ENCODE data around the gene ABCC8. TPM values are rescaled to one million over a fixed set of nuclear protein-coding genes. Genes with fewer than 3 reads are reported as not detected.

The ABCC8 gene
- total RNA-seq, 1 experiment from 2014 or later, result 2.4 TPM

DNA sequence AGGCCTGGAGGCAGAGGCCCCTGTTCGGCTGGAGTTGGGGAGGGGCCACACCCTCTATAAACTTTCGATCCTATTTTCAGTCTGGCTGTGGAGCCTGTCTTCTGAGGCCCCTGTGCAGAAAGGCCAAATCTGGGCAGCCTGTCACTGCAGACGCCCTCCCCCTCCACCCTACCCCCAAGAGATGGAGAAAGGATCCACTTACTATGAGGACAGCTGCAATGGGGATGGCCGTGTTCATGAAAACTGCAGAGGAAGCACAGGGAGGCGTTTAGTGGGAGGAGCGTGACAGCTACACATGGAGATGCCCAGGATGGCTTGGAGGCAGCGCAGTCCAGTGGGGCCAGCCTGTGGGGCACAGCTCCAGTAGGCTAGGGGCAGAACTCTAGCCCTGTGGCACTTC, 44.6 kb downstream of the ABCC8 start:
- no peak overlapping the region for H3K27ac ChIP-seq (ENCODE audit: insufficient read length, low read depth, low read length)
- H3K4me1 ChIP-seq (ENCODE audit: insufficient read depth, low read length), result no peaks in the 10 kb centered on the region
- H4K5ac ChIP-seq (ENCODE audit: insufficient read length, low read depth, low read length), result no peak overlapping the region
- no peak overlapping the region for H2AK5ac ChIP-seq (ENCODE audit: insufficient read length, low read length)
- peaks cover 18% of the 10 kb centered on the region for H3K27me3 Mint-ChIP-seq (ENCODE audit: low read depth)
- H3T11ph ChIP-seq (ENCODE audit: low read length), result no peak overlapping the region
- H3K9me3 ChIP-seq (ENCODE audit: control insufficient read depth, low read depth, low read length), result no peaks in the 10 kb centered on the region
- TF ChIP-seq CTCF (conservative IDR thresholded peaks at IDR 0.05), result no peak
- H3K27me3 ChIP-seq (ENCODE audit: insufficient read depth, low read length), result no peaks in the 10 kb centered on the region
- H3K14ac ChIP-seq (ENCODE audit: insufficient read depth, low read length), result no peak overlapping the region
- H4K20me1 ChIP-seq (ENCODE audit: control insufficient read depth, insufficient read depth, insufficient read length), result no peaks in the 10 kb centered on the region
- H3K23me2 ChIP-seq (ENCODE audit: insufficient read length, low read depth, low read length, poor library complexity, severe bottlenecking), result no peaks in the 10 kb centered on the region
- no peak overlapping the region for H2AFZ ChIP-seq (ENCODE audit: low read length)
- no peak overlapping the region for H4K91ac ChIP-seq (ENCODE audit: insufficient read length, low read depth, low read length)
- H3K79me1 ChIP-seq (ENCODE audit: insufficient read depth, low read depth, low read length, poor library complexity, severe bottlenecking), result no peaks in the 10 kb centered on the region
- DNase-seq, result no peak
- H3K4me1 Mint-ChIP-seq, result peaks cover 8 to 9% of the 10 kb centered on the region in 2 experiments
- H3K4me2 ChIP-seq (ENCODE audit: insufficient read depth, insufficient read length, low read length), result no peak overlapping the region
- H2BK20ac ChIP-seq (ENCODE audit: low read depth, low read length, poor library complexity, severe bottlenecking), result no peak overlapping the region
- WGBS (ENCODE audit: extremely low coverage, insufficient read length, low lambda C conversion rate), result no CpG with 5 or more reads among the region's 7 CpGs
- H3K9ac ChIP-seq (ENCODE audit: extremely low read depth, insufficient read length, low read length), result no peak overlapping the region
- H3K27ac Mint-ChIP-seq, result no peak overlapping the region
- no peak overlapping the region for H4K8ac ChIP-seq (replicated peaks; ENCODE audit: insufficient read length, low read depth, low read length)
- no peak overlapping the region for H2BK5ac ChIP-seq (ENCODE audit: insufficient read length, low read length)
- H3K36me3 Mint-ChIP-seq (ENCODE audit: insufficient read depth in 1 of 3, low read depth in 3 of 3), result no peaks in the 10 kb centered on the region; a peak in 1 of 7 replicates
- no peak overlapping the region for H3K18ac ChIP-seq (ENCODE audit: insufficient read length, low read depth, low read length)
- H2BK12ac ChIP-seq (ENCODE audit: insufficient read length, low read depth, low read length), result no peak overlapping the region
- H2BK120ac ChIP-seq (ENCODE audit: low read depth, low read length, poor library complexity, severe bottlenecking), result no peak overlapping the region
- H2BK15ac ChIP-seq (ENCODE audit: low read depth, low read length), result no peak overlapping the region
- H3K4me3 Mint-ChIP-seq, result no peak overlapping the region
- no peaks in the 10 kb centered on the region for H3K79me2 ChIP-seq (ENCODE audit: insufficient read depth, low read length)
- no peaks in the 10 kb centered on the region for H3K9me3 Mint-ChIP-seq
- H3K23ac ChIP-seq (ENCODE audit: insufficient read length, low read depth, low read length), result no peak overlapping the region
- no peak overlapping the region for H3K4ac ChIP-seq (ENCODE audit: low read depth, low read length)
- no peak overlapping the region for H3K56ac ChIP-seq (ENCODE audit: insufficient read length, low read depth, low read length)

Data from H9 (cell line).